ENCODE measurements around the gene SSUH2.

GRCh38 chr3:8651418-8652323 is 7.1 kb upstream of the SSUH2 start:
- TF ChIP-seq CTCF (IDR thresholded peaks at IDR 0.05; ENCODE audit: insufficient read depth, low read length, poor library complexity, severe bottlenecking) = no peak
- no peak for TF ChIP-seq EZH2phosphoT487 (conservative IDR thresholded peaks at IDR 0.05; ENCODE audit: low read length)

Data from SU-DHL-6 (cell line).